Type B pancreatic cell (in vitro differentiated cells): ENCODE results near the gene MYO5C. TPM values are rescaled to one million over a fixed set of nuclear protein-coding genes. Genes with fewer than 3 reads are reported as not detected.

Source experiments
- DNase-seq: peaks from one replicate; pipeline ENCODE4 v3.0.0; 2021; ENCODE audit warnings: mixed read lengths; ENCODE audit not compliant: unreplicated experiment; ENCODE audit errors: extremely low spot score
- H3K27ac Mint-ChIP-seq: 2 replicates; pipeline ENCODE4 v1.8.0; 2021; ENCODE audit warnings: mild to moderate bottlenecking, mixed read lengths
- H3K27me3 Mint-ChIP-seq: 2 replicates; pipeline ENCODE4 v1.8.0; 2021; ENCODE audit warnings: mixed read lengths
- H3K36me3 Mint-ChIP-seq: 2 replicates; pipeline ENCODE4 v1.8.0; 2021; ENCODE audit warnings: mixed read lengths
- H3K4me1 Mint-ChIP-seq: one replicate; pipeline ENCODE4 v1.8.0; 2021; ENCODE audit warnings: mixed read lengths; ENCODE audit not compliant: unreplicated experiment
- H3K4me3 Mint-ChIP-seq: 2 replicates; pipeline ENCODE4 v1.8.0; 2021; ENCODE audit warnings: mild to moderate bottlenecking, mixed read lengths
- H3K9me3 Mint-ChIP-seq: 2 replicates; pipeline ENCODE4 v1.8.0; 2021; ENCODE audit warnings: mixed read lengths
- CTCF ChIP-seq: fragments of 200-600 bp; sonication (generic); conservative IDR thresholded peaks from 2 replicates; pipeline ENCODE4 v1.5.0; 2021; ENCODE audit warnings: antibody characterized with exemption, mild to moderate bottlenecking
- total RNA-seq: library from RNA; stranded (reverse); gene quantifications from 2 replicates; pipeline ENCODE4 v1.2.1, GENCODE V29; 2021; ENCODE audit warnings: low replicate concordance

The MYO5C gene
- total RNA-seq, 1 donor from 2014 or later, result 17.5 TPM

- H3K27ac Mint-ChIP-seq, result peak overlapping the region; percentile 69
- peaks cover 19% of the 10 kb centered on the region for H3K27me3 Mint-ChIP-seq
- no peaks in the 10 kb centered on the region for H3K9me3 Mint-ChIP-seq
- H3K36me3 Mint-ChIP-seq, result no peaks in the 10 kb centered on the region
- H3K4me1 Mint-ChIP-seq, result peaks cover 19% of the 10 kb centered on the region
- DNase-seq, result no peak
- no peak for TF ChIP-seq CTCF
- peak overlapping the region; percentile 58 for H3K4me3 Mint-ChIP-seq
Measured at GRCh38 chr15:52292780-52293392, 2.7 kb downstream of the MYO5C start.

DNA sequence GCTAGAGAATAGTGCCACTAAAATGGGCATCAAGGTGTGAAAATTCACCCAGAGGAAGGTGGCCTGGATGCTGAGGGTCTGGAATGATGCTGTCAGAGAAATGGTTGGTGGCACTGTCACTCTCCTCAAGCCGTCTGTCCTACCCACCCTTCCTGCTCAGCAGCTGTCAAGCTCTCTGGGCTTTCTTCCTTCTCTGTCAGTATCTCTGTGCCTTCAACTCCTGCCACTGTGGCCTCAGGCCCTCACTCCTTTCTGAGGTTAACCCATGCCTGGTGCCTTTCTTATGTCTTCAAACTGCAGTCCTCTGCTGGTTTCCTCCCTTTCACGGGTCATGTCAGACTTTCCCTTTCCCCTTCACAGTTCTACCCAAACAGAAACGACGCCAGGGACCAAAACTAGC is 4.4 kb downstream of the MYO5C start:
- H3K9me3 Mint-ChIP-seq, result no peaks in the 10 kb centered on the region
- H3K4me1 Mint-ChIP-seq, result peaks cover 27% of the 10 kb centered on the region
- H3K4me3 Mint-ChIP-seq, result peak overlapping the region; percentile 29
- TF ChIP-seq CTCF, result no peak
- peaks cover 5% of the 10 kb centered on the region for H3K36me3 Mint-ChIP-seq
- H3K27me3 Mint-ChIP-seq, result peaks cover 19% of the 10 kb centered on the region
- no peak overlapping the region for H3K27ac Mint-ChIP-seq
- no peak for DNase-seq

GRCh38 chr15:52290800-52291199 is 4.8 kb downstream of the MYO5C start:
- Mint-ChIP-seq H3K4me1 (peaks cover 27% of the 10 kb centered on the region), H3K36me3 (peaks cover 5% of the 10 kb centered on the region), H3K9me3 (no peaks in the 10 kb centered on the region), H3K4me3 (no peak overlapping the region), H3K27me3 (peaks cover 19% of the 10 kb centered on the region), H3K27ac (peak overlapping the region; percentile 7)
- no peak for DNase-seq
- no peak for TF ChIP-seq CTCF

GRCh38 chr15:52290329-52290728 is 5.3 kb downstream of the MYO5C start:
- no peaks in the 10 kb centered on the region for H3K9me3 Mint-ChIP-seq
- DNase-seq, result no peak
- H3K36me3 Mint-ChIP-seq, result peaks cover 5% of the 10 kb centered on the region
- H3K4me3 Mint-ChIP-seq, result no peak overlapping the region
- peak overlapping the region; percentile 45 for H3K27ac Mint-ChIP-seq
- peaks cover 19% of the 10 kb centered on the region for H3K27me3 Mint-ChIP-seq
- peaks cover 27% of the 10 kb centered on the region for H3K4me1 Mint-ChIP-seq
- no peak for TF ChIP-seq CTCF

DNA sequence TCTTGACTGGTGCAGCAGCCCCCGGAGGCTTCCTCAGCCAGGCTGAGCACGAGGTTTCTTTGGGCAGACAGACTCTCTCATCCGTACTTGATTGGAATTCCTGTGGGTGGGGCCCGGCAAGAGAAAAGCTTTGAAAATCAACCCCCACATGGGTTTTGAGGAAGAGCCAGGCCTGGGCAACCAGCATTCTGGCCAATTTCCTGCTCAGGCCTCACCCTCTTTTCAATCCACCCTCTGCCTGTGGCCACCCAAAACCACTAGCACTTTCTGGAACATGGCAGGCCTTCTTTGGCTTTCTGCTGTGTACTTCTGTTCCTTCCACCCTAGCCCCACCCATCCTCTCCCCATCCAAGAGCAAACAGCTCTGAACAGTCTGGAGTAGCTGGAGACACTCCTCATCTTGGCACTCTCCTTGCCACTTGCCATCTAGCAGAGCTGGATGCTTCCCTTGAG is 5.9 kb downstream of the MYO5C start:
- peaks cover 16% of the 10 kb centered on the region for H3K27me3 Mint-ChIP-seq
- peaks cover 5% of the 10 kb centered on the region for H3K36me3 Mint-ChIP-seq
- H3K4me1 Mint-ChIP-seq, result peaks cover 26% of the 10 kb centered on the region
- DNase-seq, result no peak
- peak overlapping the region; percentile 45 for H3K27ac Mint-ChIP-seq
- H3K4me3 Mint-ChIP-seq, result peak overlapping the region; percentile 28
- no peaks in the 10 kb centered on the region for H3K9me3 Mint-ChIP-seq
- TF ChIP-seq CTCF, result no peak
